ENCODE data around the gene OR5D13. TPM values are rescaled to one million over a fixed set of nuclear protein-coding genes. Genes with fewer than 3 reads are reported as not detected.

Gene OR5D13
- polyA plus RNA-seq, 1 donor from 2014 or later: not detected

GRCh38 chr11:55806248-55806647 lies 33.0 kb downstream of the OR5D13 start:
- Histone ChIP-seq H3K4me3 (ENCODE audit: low read length) (no peak overlapping the region), H3F3A (ENCODE audit: insufficient read depth, low read length, poor library complexity, severe bottlenecking) (no peaks in the 10 kb centered on the region), H4K20me1 (ENCODE audit: insufficient read depth) (no peaks in the 10 kb centered on the region), H3K27me3 (ENCODE audit: insufficient read depth, low read depth, low read length) (no peaks in the 10 kb centered on the region), H3K9me2 (ENCODE audit: insufficient read depth, low read length) (no peaks in the 10 kb centered on the region), H3K27ac (ENCODE audit: low read length) (no peak overlapping the region), H3K4me2 (ENCODE audit: low read length) (no peak overlapping the region), H2AFZ (ENCODE audit: low read depth, low read length) (no peak overlapping the region), H3K9ac (ENCODE audit: low read length) (no peak overlapping the region), H3K9me3 (ENCODE audit: low read length) (no peaks in the 10 kb centered on the region), H3K79me2 (replicated peaks; ENCODE audit: insufficient read depth, low read length) (no peaks in the 10 kb centered on the region), H3K36me3 (ENCODE audit: insufficient read depth, low read length) (no peaks in the 10 kb centered on the region)
- no peak for TF ChIP-seq REST (IDR thresholded peaks at IDR 0.05; ENCODE audit: borderline replicate concordance)

GRCh38 chr11:55811067-55811466 lies 37.8 kb downstream of the OR5D13 start, which contains the start of gene OR5L1:
Gene OR5L1 (plus strand): TSS chr11:55811367. CDS start chr11:55811467, 100 bp downstream.
- H3K27ac ChIP-seq (ENCODE audit: low read length): no peak within 1 kb of the TSS
- H3K4me2 ChIP-seq (ENCODE audit: low read length): no peak within 1 kb of the TSS
- no peaks in the 10 kb centered on the region for H3K9me3 ChIP-seq (ENCODE audit: low read length)
- no peaks in the 10 kb centered on the region for H3K36me3 ChIP-seq (ENCODE audit: insufficient read depth, low read length)
- H3F3A ChIP-seq (ENCODE audit: insufficient read depth, low read length, poor library complexity, severe bottlenecking): no peaks in the 10 kb centered on the region
- H3K27me3 ChIP-seq (ENCODE audit: insufficient read depth, low read depth, low read length): no peaks in the 10 kb centered on the region
- TF ChIP-seq MXI1 (conservative IDR thresholded peaks at IDR 0.05; ENCODE audit: poor library complexity, severe bottlenecking) (no peak), TAF1 (IDR thresholded peaks at IDR 0.05; ENCODE audit: low read depth) (no peak), EZH2 (IDR thresholded peaks at IDR 0.05; ENCODE audit: borderline replicate concordance, insufficient read depth, low read length, poor library complexity, severe bottlenecking) (no peak)
- no peaks in the 10 kb centered on the region for H3K79me2 ChIP-seq (replicated peaks; ENCODE audit: insufficient read depth, low read length)
- H2AFZ ChIP-seq (ENCODE audit: low read depth, low read length): no peak within 1 kb of the TSS
- H3K9ac ChIP-seq (ENCODE audit: low read length): no peak within 1 kb of the TSS
- H3K4me3 ChIP-seq (ENCODE audit: low read length): no peak within 1 kb of the TSS
- no peaks in the 10 kb centered on the region for H3K9me2 ChIP-seq (ENCODE audit: insufficient read depth, low read length)
- H4K20me1 ChIP-seq (ENCODE audit: insufficient read depth): no peaks in the 10 kb centered on the region

- Histone ChIP-seq H3K27me3 (ENCODE audit: insufficient read depth, low read depth, low read length) (no peaks in the 10 kb centered on the region), H3K27ac (ENCODE audit: low read length) (no peak within 1 kb of the TSS), H4K20me1 (ENCODE audit: insufficient read depth) (no peaks in the 10 kb centered on the region), H3K4me2 (ENCODE audit: low read length) (no peak within 1 kb of the TSS), H3K79me2 (replicated peaks; ENCODE audit: insufficient read depth, low read length) (no peaks in the 10 kb centered on the region), H3K4me3 (ENCODE audit: low read length) (no peak within 1 kb of the TSS), H3K9ac (ENCODE audit: low read length) (no peak within 1 kb of the TSS), H3K9me2 (ENCODE audit: insufficient read depth, low read length) (no peaks in the 10 kb centered on the region), H3K36me3 (ENCODE audit: insufficient read depth, low read length) (no peaks in the 10 kb centered on the region), H3F3A (ENCODE audit: insufficient read depth, low read length, poor library complexity, severe bottlenecking) (no peaks in the 10 kb centered on the region), H3K9me3 (ENCODE audit: low read length) (no peaks in the 10 kb centered on the region), H2AFZ (ENCODE audit: low read depth, low read length) (no peak within 1 kb of the TSS)
- TF ChIP-seq CTCF (IDR thresholded peaks at IDR 0.05; ENCODE audit: poor library complexity, severe bottlenecking): no peak
- TF ChIP-seq POLR2AphosphoS5 (IDR thresholded peaks at IDR 0.05): no peak
- TF ChIP-seq EZH2 (IDR thresholded peaks at IDR 0.05; ENCODE audit: borderline replicate concordance, insufficient read depth, low read length, poor library complexity, severe bottlenecking): no peak
- TF ChIP-seq EP300 (conservative IDR thresholded peaks at IDR 0.05; ENCODE audit: poor library complexity, severe bottlenecking): no peak
- no peak for TF ChIP-seq SMC3 (conservative IDR thresholded peaks at IDR 0.05; ENCODE audit: poor library complexity)
- no peak for TF ChIP-seq MXI1 (conservative IDR thresholded peaks at IDR 0.05; ENCODE audit: poor library complexity, severe bottlenecking)
- no peak for TF ChIP-seq REST (IDR thresholded peaks at IDR 0.05; ENCODE audit: borderline replicate concordance)
- TF ChIP-seq RAD21 (conservative IDR thresholded peaks at IDR 0.05): no peak
- TF ChIP-seq TAF1 (IDR thresholded peaks at IDR 0.05; ENCODE audit: low read depth): no peak
Observed at GRCh38 chr11:55819330-55819729, 46.1 kb downstream of the OR5D13 start, which contains the start of gene OR5D18. Gene OR5D18 (plus strand): TSS chr11:55819630. CDS start chr11:55819630, 0 bp downstream.

Data from neural cell (in vitro differentiated cells).